Kidney epithelial cell (primary cell): ENCODE data around the gene SH3RF3. TPM values are rescaled to one million over a fixed set of nuclear protein-coding genes. Genes with fewer than 3 reads are reported as not detected.

Experiments used
- DNase-seq: peaks from one replicate; pipeline ENCODE4 v3.0.0-alpha.2; 2010; ENCODE audit warnings: low read depth
- H3K27me3 ChIP-seq: 2 replicates; pipeline ENCODE4 v1.6.0; 2011; ENCODE audit warnings: low read length; ENCODE audit not compliant: control insufficient read depth, insufficient read depth
- H3K36me3 ChIP-seq: 2 replicates; pipeline ENCODE4 v1.5.1; 2011; ENCODE audit warnings: low read length; ENCODE audit not compliant: control insufficient read depth, insufficient read depth
- H3K4me3 ChIP-seq: 2 replicates; pipeline ENCODE4 v1.5.1; 2011; ENCODE audit warnings: low read depth, mild to moderate bottlenecking, control low read depth, low read length
- total RNA-seq: library from RNA; depleted of rRNA; stranded (reverse); fragments of >200 nt; gene quantifications from 2 replicates; pipeline ENCODE4 v1.2.3, GENCODE V29; 2015
- TF ChIP-seq, protein P1 (sequence below): IDR thresholded peaks from 2 replicates; pipeline ENCODE4 v1.5.1; 2011; ENCODE audit warnings: mild to moderate bottlenecking, moderate library complexity, low read length, control low read depth, inconsistent platforms; ENCODE audit not compliant: insufficient read depth, poor library complexity, severe bottlenecking

SH3RF3 gene
- total RNA-seq, 1 donor from 2014 or later = 9.6 TPM

DNA sequence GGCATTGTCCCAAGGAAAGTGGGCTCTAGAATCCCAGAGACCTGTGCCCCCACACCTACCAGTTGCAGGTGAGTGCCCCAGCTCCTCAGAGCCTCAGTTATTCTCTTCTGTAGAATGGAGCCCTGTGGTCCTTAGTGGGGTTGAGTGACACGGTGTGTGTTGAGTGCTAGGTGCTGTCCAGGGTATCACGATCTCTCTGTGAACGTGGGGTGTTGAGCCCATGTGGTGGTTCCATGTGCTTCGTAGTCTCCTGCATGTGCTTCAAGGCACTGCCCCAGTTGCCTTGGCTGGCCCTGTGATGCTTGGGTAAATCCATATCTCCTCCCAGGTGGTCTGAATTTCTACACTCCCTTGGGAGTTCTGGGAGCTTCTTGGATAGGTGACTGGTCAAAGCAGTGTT lies 54.9 kb downstream of the SH3RF3 start:
- H3K4me3 ChIP-seq = no peak overlapping the region
- no peaks in the 10 kb centered on the region for H3K27me3 ChIP-seq
- no peak for DNase-seq
- TF ChIP-seq, protein P1, sequence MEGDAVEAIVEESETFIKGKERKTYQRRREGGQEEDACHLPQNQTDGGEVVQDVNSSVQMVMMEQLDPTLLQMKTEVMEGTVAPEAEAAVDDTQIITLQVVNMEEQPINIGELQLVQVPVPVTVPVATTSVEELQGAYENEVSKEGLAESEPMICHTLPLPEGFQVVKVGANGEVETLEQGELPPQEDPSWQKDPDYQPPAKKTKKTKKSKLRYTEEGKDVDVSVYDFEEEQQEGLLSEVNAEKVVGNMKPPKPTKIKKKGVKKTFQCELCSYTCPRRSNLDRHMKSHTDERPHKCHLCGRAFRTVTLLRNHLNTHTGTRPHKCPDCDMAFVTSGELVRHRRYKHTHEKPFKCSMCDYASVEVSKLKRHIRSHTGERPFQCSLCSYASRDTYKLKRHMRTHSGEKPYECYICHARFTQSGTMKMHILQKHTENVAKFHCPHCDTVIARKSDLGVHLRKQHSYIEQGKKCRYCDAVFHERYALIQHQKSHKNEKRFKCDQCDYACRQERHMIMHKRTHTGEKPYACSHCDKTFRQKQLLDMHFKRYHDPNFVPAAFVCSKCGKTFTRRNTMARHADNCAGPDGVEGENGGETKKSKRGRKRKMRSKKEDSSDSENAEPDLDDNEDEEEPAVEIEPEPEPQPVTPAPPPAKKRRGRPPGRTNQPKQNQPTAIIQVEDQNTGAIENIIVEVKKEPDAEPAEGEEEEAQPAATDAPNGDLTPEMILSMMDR = no peak
- no peaks in the 10 kb centered on the region for H3K36me3 ChIP-seq

DNA sequence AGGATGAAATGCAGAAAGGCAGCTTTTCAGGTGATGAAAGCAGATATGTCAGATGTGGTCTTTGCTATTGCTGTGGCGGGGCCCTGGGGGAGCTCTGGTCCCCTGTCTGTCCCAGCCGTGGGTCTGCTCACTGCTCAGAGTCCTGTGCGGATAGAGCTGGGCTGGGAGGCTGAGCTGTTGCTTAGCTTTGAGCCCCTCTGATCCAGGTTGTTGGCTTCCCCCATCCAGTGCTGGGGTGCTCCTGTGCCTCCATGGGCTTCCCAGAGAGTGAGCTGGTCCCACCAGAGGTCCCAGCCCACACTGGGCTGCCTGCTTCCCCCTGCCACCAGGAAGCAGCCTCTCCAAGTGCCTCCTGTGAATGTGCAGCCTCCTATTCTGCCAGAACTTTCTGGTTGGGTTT lies 55.4 kb downstream of the SH3RF3 start:
- no peak for DNase-seq

DNA sequence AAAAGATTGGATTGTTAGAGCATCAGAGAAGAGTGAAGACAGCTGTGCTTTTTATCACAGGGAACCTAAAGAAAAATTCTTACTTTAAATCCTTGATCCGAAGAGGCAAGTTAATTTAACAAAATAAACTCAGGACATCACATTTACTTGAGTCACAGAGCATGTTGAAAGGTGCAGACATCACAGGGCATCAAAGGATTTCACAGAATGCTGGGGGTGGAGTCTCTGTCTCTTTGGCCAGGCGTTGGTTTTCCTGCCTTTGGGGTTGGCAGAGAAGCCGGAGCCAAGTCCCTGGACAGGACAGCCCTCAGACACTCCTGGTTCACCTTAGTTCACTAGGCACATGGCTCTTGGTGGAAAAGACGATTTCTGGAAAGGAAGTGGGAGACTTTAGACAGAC lies 56.3 kb downstream of the SH3RF3 start:
- DNase-seq = no peak
- Histone ChIP-seq H3K27me3 (no peaks in the 10 kb centered on the region), H3K4me3 (no peak overlapping the region), H3K36me3 (no peaks in the 10 kb centered on the region)
- TF ChIP-seq, protein P1 = no peak

More for the DNA sequence above, 55.4 kb downstream of the SH3RF3 start:
- no peaks in the 10 kb centered on the region for H3K36me3 ChIP-seq
- H3K27me3 ChIP-seq = no peaks in the 10 kb centered on the region
- H3K4me3 ChIP-seq = no peak overlapping the region
- TF ChIP-seq, protein P1 = no peak

DNA sequence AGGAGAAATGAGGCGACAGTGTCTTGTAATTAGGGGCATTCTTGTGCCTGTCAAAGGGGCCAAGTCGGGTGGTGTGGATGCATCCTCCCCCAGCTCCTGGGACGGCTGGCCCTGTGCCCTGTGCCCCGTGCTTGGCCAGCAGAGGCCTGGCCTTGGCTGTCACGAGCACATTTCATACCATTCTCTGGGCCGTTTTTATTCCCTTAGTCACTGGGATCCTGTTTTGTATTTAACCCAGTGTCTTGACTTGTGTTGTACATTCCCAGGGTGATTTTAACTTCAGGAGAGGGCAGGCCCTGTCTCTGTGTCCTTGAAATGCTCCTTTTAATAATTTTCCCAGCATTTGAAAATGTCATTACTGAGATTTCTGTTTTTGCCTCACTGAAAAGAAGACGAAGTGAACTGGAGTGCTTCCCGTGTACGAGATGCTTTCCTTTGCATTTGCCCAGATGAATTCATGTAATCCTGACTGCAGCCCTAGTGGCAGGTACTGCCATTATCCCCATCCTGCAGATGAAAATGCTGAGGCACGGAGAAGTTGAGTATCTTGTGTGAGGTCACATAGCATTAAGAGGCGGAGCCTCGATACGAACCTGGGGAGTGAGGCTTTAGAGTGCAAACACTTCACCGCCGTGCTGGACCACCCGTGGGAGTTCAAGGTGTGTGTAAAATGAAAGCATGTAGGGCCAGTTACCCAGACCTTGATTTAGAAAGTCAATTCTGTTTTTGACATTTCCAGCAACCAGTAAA lies 57.0 kb downstream of the SH3RF3 start:
- H3K36me3 ChIP-seq = no peaks in the 10 kb centered on the region
- no peak overlapping the region for H3K4me3 ChIP-seq
- H3K27me3 ChIP-seq = no peaks in the 10 kb centered on the region
- TF ChIP-seq, protein P1 = no peak
- DNase-seq = no peak

DNA sequence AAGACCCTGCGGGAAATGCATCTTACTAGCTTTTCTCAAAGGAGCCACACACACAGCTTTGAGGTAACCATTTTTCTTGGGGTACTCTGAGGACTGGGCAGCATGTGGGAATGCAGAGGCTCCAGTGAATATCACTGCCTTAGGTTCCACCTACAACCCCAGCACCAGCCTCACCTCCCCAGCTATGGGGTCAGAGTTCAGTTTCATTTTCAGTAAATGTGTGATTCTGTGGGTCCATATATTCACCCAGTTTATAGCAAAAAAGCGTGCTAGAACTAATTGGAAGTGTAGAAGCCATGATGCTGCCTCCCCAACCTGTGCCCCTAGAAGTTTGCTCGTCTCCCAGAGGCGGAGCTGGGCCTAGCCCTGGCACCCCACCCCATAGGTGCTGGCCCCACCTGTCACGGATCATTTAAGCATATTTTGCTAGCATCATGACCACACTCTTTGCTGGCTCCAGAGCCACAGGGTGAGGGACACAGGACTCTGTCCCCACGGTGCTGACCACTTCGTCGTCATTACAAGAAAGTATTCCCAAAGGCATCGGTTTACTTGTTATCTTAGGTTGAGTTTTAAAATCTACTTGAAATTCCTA lies 57.7 kb downstream of the SH3RF3 start:
- Histone ChIP-seq H3K27me3 (no peaks in the 10 kb centered on the region), H3K36me3 (no peaks in the 10 kb centered on the region)
- DNase-seq = no peak

More for the DNA sequence above, 57.7 kb downstream of the SH3RF3 start:
- TF ChIP-seq, protein P1 = no peak
- H3K4me3 ChIP-seq = no peak overlapping the region
